ENCODE measurements around the gene RRAS2. TPM values are rescaled to one million over a fixed set of nuclear protein-coding genes. Genes with fewer than 3 reads are reported as not detected.

Gene RRAS2
- total RNA-seq, 4 donors from 2014 or later = 12.3 to 86.0 (median 41.7) TPM

GRCh38 chr11:14331476-14332136 lies 27.4 kb downstream of the RRAS2 start:
- Histone ChIP-seq H3K4me3 (no peak overlapping the region), H3K36me3 (no peaks in the 10 kb centered on the region), H3K4me1 (peaks cover 0 to 7% (median 0%) of the 10 kb centered on the region in 4 donors), H3K27ac (no peak overlapping the region), H3K27me3 (no peaks in the 10 kb centered on the region), H3K9me3 (no peaks in the 10 kb centered on the region)
- intact Hi-C loops (cut with DNase I; ENCODE audit: low total_unique reads) (loop anchor here (5.0 kb wide), 1 partner anchor 244 kb away; no protein-coding TSS in a partner anchor), in situ Hi-C loops (cut with MboI; ENCODE audit: low pct_ligation_motif_present in 1 of 4, low pct_unique_long_range_greater_than_20kb in 1 of 4, low sequenced_read_pairs in 3 of 4) (no loop called here)
- 75% methylated on average over 2 to 6 of the region's 6 CpGs for WGBS, 2 donors (ENCODE audit: low coverage in 1 of 2)
- TF ChIP-seq POLR2AphosphoS5 (IDR thresholded peaks at IDR 0.05) (no peak), CTCF (IDR thresholded peaks at IDR 0.05) (no peak), EP300 (IDR thresholded peaks at IDR 0.05; ENCODE audit: low read depth) (no peak), POLR2A (IDR thresholded peaks at IDR 0.05) (no peak)
- no peak for DNase-seq

- no peak for DNase-seq
- no peaks in the 10 kb centered on the region for H3K27me3 ChIP-seq
- H3K4me1 ChIP-seq = peaks cover 0 to 7% (median 0%) of the 10 kb centered on the region in 4 donors
- no peaks in the 10 kb centered on the region for H3K9me3 ChIP-seq
- H3K27ac ChIP-seq = no peak overlapping the region
- H3K36me3 ChIP-seq = no peaks in the 10 kb centered on the region
- TF ChIP-seq POLR2AphosphoS5 (IDR thresholded peaks at IDR 0.05) (no peak), POLR2A (IDR thresholded peaks at IDR 0.05) (no peak), CTCF (IDR thresholded peaks at IDR 0.05) (no peak), EP300 (IDR thresholded peaks at IDR 0.05; ENCODE audit: low read depth) (no peak)
- no peak overlapping the region for H3K4me3 ChIP-seq
- 90 to 94% methylated on average over 2 of the region's 2 CpGs for WGBS, 2 donors (ENCODE audit: low coverage in 1 of 2)
- intact Hi-C loops (cut with DNase I; ENCODE audit: low total_unique reads) (loop anchor here (5.0 kb wide), 1 partner anchor 244 kb away; no protein-coding TSS in a partner anchor), in situ Hi-C loops (cut with MboI; ENCODE audit: low pct_ligation_motif_present in 1 of 4, low pct_unique_long_range_greater_than_20kb in 1 of 4, low sequenced_read_pairs in 3 of 4) (no loop called here)
These were observed 28.1 kb downstream of the RRAS2 start for GRCh38 chr11:14330881-14331280.

- intact Hi-C loops (cut with DNase I; ENCODE audit: low total_unique reads) = loop anchor here (5.0 kb wide), 1 partner anchor 242 kb away; no protein-coding TSS in a partner anchor
- no peak for TF ChIP-seq POLR2AphosphoS5 (IDR thresholded peaks at IDR 0.05)
- no peak for TF ChIP-seq POLR2A (IDR thresholded peaks at IDR 0.05)
- TF ChIP-seq EP300 (IDR thresholded peaks at IDR 0.05; ENCODE audit: low read depth) = no peak
- no peak for TF ChIP-seq CTCF (IDR thresholded peaks at IDR 0.05)
- no peaks in the 10 kb centered on the region for H3K27me3 ChIP-seq
- WGBS, 2 donors (ENCODE audit: low coverage in 1 of 2) = 88% methylated on average over 2 of the region's 2 CpGs; no CpG with 5 or more reads in 1 of the 2 donors
- in situ Hi-C loops (cut with MboI; ENCODE audit: low pct_ligation_motif_present in 1 of 4, low pct_unique_long_range_greater_than_20kb in 1 of 4, low sequenced_read_pairs in 3 of 4) = no loop called here
- peaks cover 0 to 7% (median 0%) of the 10 kb centered on the region in 4 donors for H3K4me1 ChIP-seq
- H3K9me3 ChIP-seq = no peaks in the 10 kb centered on the region
- DNase-seq = no peak
- H3K4me3 ChIP-seq = no peak overlapping the region
- H3K36me3 ChIP-seq = no peaks in the 10 kb centered on the region
- no peak overlapping the region for H3K27ac ChIP-seq
These were observed 29.3 kb downstream of the RRAS2 start for GRCh38 chr11:14329702-14330101.

GRCh38 chr11:14327116-14327515 lies 31.9 kb downstream of the RRAS2 start:
- no peaks in the 10 kb centered on the region for H3K27me3 ChIP-seq
- intact Hi-C loops (cut with DNase I; ENCODE audit: low total_unique reads) (no loop called here), in situ Hi-C loops (cut with MboI; ENCODE audit: low pct_ligation_motif_present in 1 of 4, low pct_unique_long_range_greater_than_20kb in 1 of 4, low sequenced_read_pairs in 3 of 4) (no loop called here)
- H3K9me3 ChIP-seq = no peaks in the 10 kb centered on the region
- no peaks in the 10 kb centered on the region for H3K36me3 ChIP-seq
- no peak overlapping the region for H3K27ac ChIP-seq
- H3K4me1 ChIP-seq = peaks cover 0 to 7% (median 0%) of the 10 kb centered on the region in 4 donors
- H3K4me3 ChIP-seq = no peak overlapping the region
- DNase-seq = no peak
- TF ChIP-seq EP300 (IDR thresholded peaks at IDR 0.05; ENCODE audit: low read depth) (no peak), POLR2AphosphoS5 (IDR thresholded peaks at IDR 0.05) (no peak), POLR2A (IDR thresholded peaks at IDR 0.05) (no peak), CTCF (IDR thresholded peaks at IDR 0.05) (no peak)

All from transverse colon (tissue), 4 donors.